PC-9 (cell line): ENCODE results near the gene WDR7. TPM values are rescaled to one million over a fixed set of nuclear protein-coding genes. Genes with fewer than 3 reads are reported as not detected.
"Not testable (repeated sequence)": the region's sequence is repeated elsewhere in the genome, so short reads cannot be mapped to it uniquely, and the experiment has no call there.

Experiments
- BruUV-seq: library from RNA; stranded (reverse); fragments of 400-500 nt; replicated peaks from 2 replicates; lab custom pipeline; 2021; lab: Mats Ljungman, UMichigan
- CTCF ChIA-PET: fragments of 300-600 bp; sonication (Branson Sonifier 250); formaldehyde crosslinking; loops from one replicate; lab custom pipeline; 2022; ENCODE audit warnings: antibody characterized with exemption; lab: Charles Lee
- POLR2A ChIA-PET: fragments of 300-600 bp; sonication (Branson Sonifier 250); formaldehyde crosslinking; loops from one replicate; lab custom pipeline; 2022; ENCODE audit warnings: antibody characterized with exemption; ENCODE audit not compliant: unreplicated experiment; lab: Charles Lee
- DNase-seq, 2 experiments: peaks; one replicate each; pipeline versions ENCODE4 v3.0.0 to v3.0.0-alpha.2; 2015 to 2022; ENCODE audit warnings: mixed read lengths in 1 of 2
- H2AFZ ChIP-seq: fragments of 200-600 bp; sonication (generic); 2 replicates; pipeline ENCODE4 v1.8.1; 2017; ENCODE audit warnings: antibody characterized with exemption
- H3F3A ChIP-seq: fragments of 200-600 bp; sonication (generic); 2 replicates; pipeline ENCODE4 v1.8.1; 2017; ENCODE audit warnings: antibody characterized with exemption, mild to moderate bottlenecking, low read depth; ENCODE audit not compliant: insufficient read depth
- H3K27ac ChIP-seq: fragments of 200-600 bp; sonication (generic); 2 replicates; pipeline ENCODE4 v1.6.1; 2016; ENCODE audit warnings: mixed run types
- H3K27me3 ChIP-seq: fragments of 200-600 bp; sonication (generic); 2 replicates; pipeline ENCODE4 v1.6.1; 2016; ENCODE audit warnings: low read depth, mixed run types; ENCODE audit not compliant: insufficient read depth
- H3K36me3 ChIP-seq: fragments of 200-600 bp; sonication (generic); 2 replicates; pipeline ENCODE4 v1.6.1; 2016; ENCODE audit warnings: low read depth, mixed run types
- H3K4me1 ChIP-seq: fragments of 200-600 bp; sonication (generic); replicated peaks from 2 replicates; pipeline ENCODE4 v1.6.1; 2016; ENCODE audit warnings: mixed run types; ENCODE audit not compliant: insufficient read depth
- H3K4me2 ChIP-seq: fragments of 200-600 bp; sonication (generic); 2 replicates; pipeline ENCODE4 v1.6.1; 2017; ENCODE audit warnings: mixed run types
- H3K4me3 ChIP-seq: fragments of 200-600 bp; sonication (generic); 2 replicates; pipeline ENCODE4 v1.6.1; 2016; ENCODE audit warnings: mixed run types
- H3K79me2 ChIP-seq: fragments of 200-600 bp; sonication (generic); 2 replicates; pipeline ENCODE4 v1.6.1; 2017; ENCODE audit warnings: low read depth, mixed run types
- H3K9me2 ChIP-seq: fragments of 200-600 bp; sonication (generic); 2 replicates; pipeline ENCODE4 v1.8.1; 2017; ENCODE audit warnings: mild to moderate bottlenecking; ENCODE audit not compliant: insufficient read depth
- H3K9me3 ChIP-seq: fragments of 200-600 bp; sonication (generic); 2 replicates; pipeline ENCODE4 v1.8.1; 2016; ENCODE audit warnings: low read depth; ENCODE audit not compliant: insufficient read depth
- H4K20me1 ChIP-seq: fragments of 200-600 bp; sonication (generic); 2 replicates; pipeline ENCODE4 v1.8.1; 2017; ENCODE audit not compliant: insufficient read depth
- EZH2 ChIP-seq: fragments of 200-600 bp; sonication (generic); IDR thresholded peaks from 2 replicates; pipeline ENCODE4 v1.8.0; 2017; ENCODE audit warnings: antibody characterized with exemption, low read depth
- intact Hi-C: fragments of 100-400 bp; cut with micrococcal nuclease; formaldehyde crosslinking; loops from one replicate; pipeline ENCODE4 v1.10.0; 2022; ENCODE audit not compliant: unreplicated experiment
- total RNA-seq: library from RNA; stranded (reverse); gene quantifications from 2 replicates; pipeline ENCODE4 v1.2.3, GENCODE V29; 2021
- TF ChIP-seq, protein P1 (sequence below): fragments of 200-600 bp; sonication (generic); conservative IDR thresholded peaks from 2 replicates; pipeline ENCODE4 v1.6.1; 2017; ENCODE audit warnings: mixed run types, antibody characterized with exemption, mild to moderate bottlenecking, moderate library complexity

The WDR7 gene
- total RNA-seq, 1 experiment from 2014 or later, result 7.7 TPM

DNA sequence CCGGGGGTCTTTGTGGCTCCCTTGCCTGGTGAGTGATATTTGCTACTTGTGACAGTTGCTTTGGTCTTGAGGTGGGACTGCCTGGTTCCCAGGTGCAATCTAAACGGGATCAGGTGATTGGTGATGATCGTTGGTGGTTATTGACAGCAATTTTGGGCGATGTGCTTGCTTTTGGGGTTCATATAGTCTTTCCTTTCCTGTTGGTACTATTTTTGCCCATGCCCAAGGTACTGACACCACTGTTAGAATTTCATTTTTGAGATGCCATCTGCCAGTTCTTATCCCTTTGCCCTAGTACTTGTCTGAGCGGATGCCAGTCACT lies 573 bp downstream of the WDR7 start:
- Histone ChIP-seq H2AFZ (peak overlapping the region; percentile 87), H3K4me3 (peak overlapping the region; percentile 80), H4K20me1 (no peaks in the 10 kb centered on the region), H3K27me3 (no peaks in the 10 kb centered on the region), H3K9me2 (no peaks in the 10 kb centered on the region), H3K9me3 (no peaks in the 10 kb centered on the region), H3F3A (peaks cover 9% of the 10 kb centered on the region), H3K36me3 (no peaks in the 10 kb centered on the region), H3K27ac (peak overlapping the region; percentile 47; the same call in 1 of the 2 replicates), H3K4me1 (peaks cover 15% of the 10 kb centered on the region), H3K79me2 (peaks cover 26% of the 10 kb centered on the region), H3K4me2 (peak overlapping the region; percentile 88)
- TF ChIP-seq, protein P1, sequence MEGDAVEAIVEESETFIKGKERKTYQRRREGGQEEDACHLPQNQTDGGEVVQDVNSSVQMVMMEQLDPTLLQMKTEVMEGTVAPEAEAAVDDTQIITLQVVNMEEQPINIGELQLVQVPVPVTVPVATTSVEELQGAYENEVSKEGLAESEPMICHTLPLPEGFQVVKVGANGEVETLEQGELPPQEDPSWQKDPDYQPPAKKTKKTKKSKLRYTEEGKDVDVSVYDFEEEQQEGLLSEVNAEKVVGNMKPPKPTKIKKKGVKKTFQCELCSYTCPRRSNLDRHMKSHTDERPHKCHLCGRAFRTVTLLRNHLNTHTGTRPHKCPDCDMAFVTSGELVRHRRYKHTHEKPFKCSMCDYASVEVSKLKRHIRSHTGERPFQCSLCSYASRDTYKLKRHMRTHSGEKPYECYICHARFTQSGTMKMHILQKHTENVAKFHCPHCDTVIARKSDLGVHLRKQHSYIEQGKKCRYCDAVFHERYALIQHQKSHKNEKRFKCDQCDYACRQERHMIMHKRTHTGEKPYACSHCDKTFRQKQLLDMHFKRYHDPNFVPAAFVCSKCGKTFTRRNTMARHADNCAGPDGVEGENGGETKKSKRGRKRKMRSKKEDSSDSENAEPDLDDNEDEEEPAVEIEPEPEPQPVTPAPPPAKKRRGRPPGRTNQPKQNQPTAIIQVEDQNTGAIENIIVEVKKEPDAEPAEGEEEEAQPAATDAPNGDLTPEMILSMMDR, result no peak
- TF ChIP-seq EZH2, result no peak
- intact Hi-C loops, result no loop called here
- no peak for DNase-seq
- TSS peak; percentile 29 for BruUV-seq
- POLR2A ChIA-PET, result no interaction called here
- CTCF ChIA-PET, result no interaction called here

DNA sequence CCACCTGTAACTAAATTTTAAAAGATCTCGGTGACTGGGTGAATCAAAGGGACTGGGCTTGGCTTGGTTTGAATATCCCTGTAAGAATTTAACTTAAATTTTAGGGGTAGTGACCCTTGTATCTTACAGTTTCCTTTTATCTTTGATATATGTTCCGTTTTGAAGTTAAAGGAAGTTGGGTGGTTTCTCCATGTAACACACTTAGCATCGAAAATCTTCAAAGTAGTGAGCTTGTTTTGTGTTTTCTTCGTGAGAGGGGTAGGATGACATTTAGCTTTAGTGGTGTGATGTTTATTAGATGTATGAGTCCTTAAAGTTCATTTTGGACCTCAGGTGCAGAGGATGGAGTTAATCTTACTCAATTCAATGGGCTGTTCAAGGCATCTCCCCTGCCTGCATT lies 1.6 kb downstream of the WDR7 start:
- Histone ChIP-seq H3K4me1 (peaks cover 15% of the 10 kb centered on the region), H3K9me3 (no peaks in the 10 kb centered on the region), H4K20me1 (no peaks in the 10 kb centered on the region), H3F3A (peaks cover 9% of the 10 kb centered on the region), H3K4me2 (peak overlapping the region; percentile 88), H3K27me3 (no peaks in the 10 kb centered on the region), H3K27ac (no peak overlapping the region), H3K9me2 (no peaks in the 10 kb centered on the region), H3K4me3 (peak overlapping the region; percentile 80; the same call in 1 of the 2 replicates), H2AFZ (no peak overlapping the region), H3K36me3 (no peaks in the 10 kb centered on the region), H3K79me2 (peaks cover 26% of the 10 kb centered on the region)
- POLR2A ChIA-PET, result no interaction called here
- intact Hi-C loops, result no loop called here
- BruUV-seq, result no TSS peak
- TF ChIP-seq, protein P1, result no peak
- TF ChIP-seq EZH2, result no peak
- CTCF ChIA-PET, result no interaction called here
- DNase-seq, result no peak

DNA sequence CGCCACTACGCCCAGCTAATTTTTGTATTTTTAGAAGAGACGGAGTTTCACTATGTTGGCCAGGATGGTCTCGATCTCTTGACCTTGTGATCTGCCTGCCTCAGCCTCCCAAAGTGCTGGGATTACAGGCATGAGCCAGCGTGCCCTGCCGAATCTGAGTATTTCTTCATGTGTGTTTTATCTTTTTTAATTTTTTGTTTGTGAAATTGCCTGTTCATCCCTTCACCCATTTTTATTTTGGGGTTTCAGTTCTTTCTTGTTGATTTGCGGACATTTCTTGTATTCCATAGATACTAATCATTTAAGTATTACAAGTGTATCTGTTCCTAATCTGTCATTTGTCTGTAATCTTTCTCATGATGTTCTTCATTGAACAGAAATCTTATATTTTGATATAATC lies 3.1 kb downstream of the WDR7 start:
- Histone ChIP-seq H3K4me1 (peaks cover 15% of the 10 kb centered on the region), H3K79me2 (peaks cover 26% of the 10 kb centered on the region)
- H3K4me2 ChIP-seq, BruUV-seq, H3F3A ChIP-seq, intact Hi-C loops, H3K36me3 ChIP-seq, DNase-seq, H3K9me2 ChIP-seq, H3K27me3 ChIP-seq, H3K9me3 ChIP-seq, H4K20me1 ChIP-seq, H3K4me3 ChIP-seq, POLR2A ChIA-PET, H2AFZ ChIP-seq, CTCF ChIA-PET, H3K27ac ChIP-seq: not testable (repeated sequence)

DNA sequence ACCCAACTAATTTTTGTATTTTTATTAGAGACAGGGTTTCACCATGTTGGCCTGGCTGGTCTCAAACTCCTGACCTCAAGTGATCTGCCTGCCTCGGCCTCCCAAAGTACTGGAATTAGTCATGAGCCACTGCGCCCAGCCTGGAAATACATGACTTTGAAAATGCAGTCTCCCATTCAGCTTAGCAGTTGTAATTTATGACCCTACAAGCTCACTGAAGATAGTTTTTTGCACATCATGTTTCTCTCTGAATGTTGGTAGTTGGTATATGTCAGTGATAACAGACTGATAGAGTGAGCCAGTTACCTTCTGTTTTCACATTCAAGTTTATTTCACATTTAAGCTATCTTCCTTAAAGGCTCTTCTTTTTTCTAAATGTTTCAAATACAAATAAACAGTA lies 7.1 kb downstream of the WDR7 start:
- H3K4me3 ChIP-seq, result no peak overlapping the region
- no peaks in the 10 kb centered on the region; the same call in 1 of the 2 replicates for H3K9me2 ChIP-seq
- ChIA-PET POLR2A (no interaction called here), CTCF (no interaction called here)
- H3K27me3 ChIP-seq, result no peaks in the 10 kb centered on the region
- no TSS peak for BruUV-seq
- TF ChIP-seq, protein P1, result no peak
- TF ChIP-seq EZH2, result no peak
- no peak overlapping the region for H3K4me2 ChIP-seq
- no peaks in the 10 kb centered on the region for H3K4me1 ChIP-seq
- H3K36me3 ChIP-seq, result no peaks in the 10 kb centered on the region
- no peak overlapping the region for H3K27ac ChIP-seq
- intact Hi-C loops, result no loop called here
- DNase-seq, result no peak
- H2AFZ ChIP-seq, result no peak overlapping the region
- H3K9me3 ChIP-seq, result no peaks in the 10 kb centered on the region
- peaks cover 8% of the 10 kb centered on the region for H3K79me2 ChIP-seq
- H4K20me1 ChIP-seq, result no peaks in the 10 kb centered on the region
- H3F3A ChIP-seq, result no peaks in the 10 kb centered on the region
